ENCODE results near the gene TNFSF13B.
A peak's percentile ranks its signal among the peaks of the same experiment; 100 is the strongest.
"Not testable (repeated sequence)": the region's sequence is repeated elsewhere in the genome, so short reads cannot be mapped to it uniquely, and the experiment has no call there.

Gene TNFSF13B

DNA sequence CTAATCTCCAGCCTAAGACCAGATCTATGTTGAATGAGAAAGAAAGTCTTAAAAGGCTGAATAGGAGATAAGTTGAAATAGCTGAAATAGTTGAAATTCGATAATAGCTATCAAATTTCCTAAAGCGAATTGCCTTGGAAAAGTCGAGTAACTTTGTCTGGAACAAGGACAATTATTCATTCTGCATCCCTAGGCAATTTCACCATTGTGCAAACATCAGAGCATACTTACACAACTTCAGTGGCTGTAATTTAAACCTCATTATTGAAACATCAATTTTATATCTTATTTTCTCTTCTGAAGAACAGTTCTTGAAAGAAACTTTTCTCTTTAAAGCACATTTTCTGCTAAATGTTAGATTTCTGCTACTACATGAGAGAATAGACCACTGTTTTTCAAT, 13.6 kb downstream of the TNFSF13B start:
- no peak for FAIRE-seq

DNA sequence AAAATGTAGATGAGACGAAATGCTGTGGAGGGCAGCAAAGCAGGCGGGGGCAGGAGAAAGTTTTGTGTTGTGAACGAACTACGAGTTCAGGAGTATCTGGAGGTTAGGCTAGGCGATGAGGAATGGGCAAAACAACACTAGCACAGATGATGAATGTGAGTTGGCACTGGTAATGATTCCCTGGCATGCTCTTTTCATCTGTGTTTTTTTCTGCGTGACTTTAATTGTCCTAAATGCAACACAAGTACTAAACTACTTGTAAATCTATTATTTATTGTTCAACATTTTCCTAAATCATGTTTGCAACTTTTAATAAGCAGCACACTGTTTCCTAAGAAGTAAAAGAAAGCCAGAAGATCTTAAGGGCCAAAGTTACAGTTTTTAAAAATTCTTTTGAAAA, 19.2 kb downstream of the TNFSF13B start:
- FAIRE-seq, result no peak

DNA sequence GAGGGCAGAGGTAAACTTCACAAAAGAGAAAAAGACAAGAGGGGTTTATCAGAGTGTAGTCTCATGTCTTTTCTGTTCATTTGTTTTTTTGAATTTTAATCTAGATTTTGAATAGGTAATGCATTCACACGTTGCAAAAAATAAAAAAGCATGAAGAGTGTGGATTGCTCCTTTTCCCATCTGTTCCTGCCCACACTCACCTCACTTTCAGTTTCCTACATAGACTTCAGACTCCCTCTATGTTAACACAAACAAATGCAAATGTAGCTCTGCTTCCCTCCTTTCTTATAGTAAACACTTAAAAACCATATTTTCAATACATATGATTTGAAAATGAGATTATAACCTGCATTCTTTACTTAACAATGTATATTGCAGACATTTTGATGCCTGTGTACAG, 20.3 kb downstream of the TNFSF13B start:
- FAIRE-seq, result no peak

DNA sequence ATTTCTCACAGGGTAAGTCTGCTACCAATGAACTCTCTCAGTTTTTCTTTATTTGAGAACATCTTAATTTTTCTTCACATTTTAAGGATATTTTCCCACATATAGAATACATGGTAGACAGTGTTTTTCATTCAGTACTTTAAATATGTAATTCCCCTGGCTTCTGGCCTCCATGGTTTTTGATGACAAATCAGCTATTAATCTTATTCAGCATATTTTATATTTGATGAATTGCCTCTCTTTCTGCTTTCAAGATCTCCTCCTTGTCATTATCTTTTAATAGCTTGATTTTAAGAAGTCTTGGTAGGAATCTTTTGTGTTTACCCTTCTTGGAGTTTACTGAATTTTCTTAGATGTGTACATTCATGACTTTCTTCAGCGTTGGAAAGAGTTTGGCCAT, 27.6 kb downstream of the TNFSF13B start:
- no peak for FAIRE-seq

DNA sequence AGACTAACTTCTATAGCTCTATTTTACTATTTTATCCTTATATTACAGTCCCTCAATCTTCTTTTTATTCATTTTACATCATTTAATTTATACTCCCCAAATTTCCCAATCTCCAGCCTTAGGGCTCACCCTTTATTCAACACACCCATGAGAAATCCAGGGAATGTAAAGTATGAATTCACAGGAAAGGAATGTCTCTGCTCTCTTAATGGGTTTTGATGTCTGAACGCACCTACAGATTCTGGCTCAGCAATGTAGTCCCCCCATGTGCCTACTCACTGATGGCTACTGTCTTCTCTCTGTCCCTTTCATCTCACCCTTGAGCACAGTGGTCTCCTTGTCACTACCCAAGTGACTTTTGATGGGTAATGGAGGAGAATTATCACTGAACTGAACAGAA, 32.8 kb downstream of the TNFSF13B start:
- no peak for FAIRE-seq

DNA sequence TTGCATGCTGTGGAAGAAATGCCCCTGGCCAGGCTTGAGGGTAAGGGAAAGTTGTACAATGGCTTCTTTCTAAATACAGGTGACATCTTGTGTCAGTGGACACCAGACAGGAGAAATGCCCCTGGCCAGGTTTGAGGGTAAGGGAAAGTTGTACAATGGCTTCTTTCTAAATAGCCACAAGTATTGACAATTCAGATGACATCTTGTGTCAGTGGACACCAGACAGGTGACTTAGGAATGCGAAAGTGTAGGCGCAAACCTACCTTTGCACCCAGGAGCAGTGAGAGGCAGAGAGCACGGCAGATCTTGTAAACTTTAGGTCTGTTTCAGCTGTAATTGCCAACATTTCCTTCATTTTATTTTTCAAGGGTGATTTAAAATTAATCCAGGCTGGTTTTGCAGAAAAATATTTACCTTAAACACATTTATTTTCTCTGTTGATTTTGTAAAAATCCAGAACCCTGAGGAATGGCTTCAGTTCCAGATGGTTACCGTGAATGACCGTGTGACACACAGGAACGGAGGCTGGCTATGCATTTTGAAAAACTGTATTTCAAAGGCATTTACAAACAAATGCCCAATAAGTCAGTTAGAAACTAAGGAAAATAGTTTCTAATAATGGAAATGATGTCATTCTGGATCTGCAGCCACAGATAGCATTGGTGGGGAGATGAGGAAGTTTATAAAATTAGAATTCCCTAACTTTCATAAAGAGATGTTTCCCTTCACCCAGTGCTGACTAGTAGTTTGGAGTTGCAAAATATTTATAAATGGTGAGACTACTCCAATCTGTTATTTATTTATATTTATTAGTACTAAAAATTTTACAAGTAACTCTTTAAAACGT, 34.9 kb downstream of the TNFSF13B start:
- FAIRE-seq, result no peak

DNA sequence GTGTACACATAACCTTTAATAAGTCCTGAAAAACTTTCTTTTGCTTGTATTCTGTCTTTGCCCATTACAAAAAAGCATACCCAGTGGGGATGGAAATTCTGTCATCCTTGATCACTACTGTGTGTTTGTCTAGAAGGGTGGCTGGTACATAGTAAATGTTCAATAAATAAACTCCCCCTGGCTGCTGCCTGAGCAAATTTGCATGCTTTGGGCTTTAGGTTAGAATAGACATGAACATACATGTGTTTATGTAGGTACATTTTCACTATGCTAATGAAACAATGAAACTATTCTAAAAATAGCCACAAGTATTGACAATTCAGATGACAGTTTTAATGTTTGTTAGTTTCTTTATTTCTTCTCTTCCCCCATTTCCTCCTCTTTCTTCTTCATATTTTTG, 36.1 kb downstream of the TNFSF13B start:
- no peak for FAIRE-seq

DNA sequence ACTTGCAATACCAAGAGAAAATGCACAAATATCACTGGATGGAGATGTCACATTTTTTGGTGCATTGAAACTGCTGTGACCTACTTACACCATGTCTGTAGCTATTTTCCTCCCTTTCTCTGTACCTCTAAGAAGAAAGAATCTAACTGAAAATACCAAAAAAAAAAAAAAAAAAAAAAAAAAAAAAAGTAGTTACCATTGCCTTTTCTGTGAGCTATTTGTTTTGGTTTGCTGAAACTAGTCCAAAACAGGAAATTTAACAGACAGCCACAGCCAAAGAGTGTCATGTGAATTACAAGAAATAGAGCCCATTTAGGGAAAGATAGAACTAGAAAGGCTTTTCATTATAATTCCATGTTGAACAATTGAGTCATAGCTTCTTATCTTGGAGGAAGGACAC, 37.3 kb downstream of the TNFSF13B start:
- FAIRE-seq, result no peak

DNA sequence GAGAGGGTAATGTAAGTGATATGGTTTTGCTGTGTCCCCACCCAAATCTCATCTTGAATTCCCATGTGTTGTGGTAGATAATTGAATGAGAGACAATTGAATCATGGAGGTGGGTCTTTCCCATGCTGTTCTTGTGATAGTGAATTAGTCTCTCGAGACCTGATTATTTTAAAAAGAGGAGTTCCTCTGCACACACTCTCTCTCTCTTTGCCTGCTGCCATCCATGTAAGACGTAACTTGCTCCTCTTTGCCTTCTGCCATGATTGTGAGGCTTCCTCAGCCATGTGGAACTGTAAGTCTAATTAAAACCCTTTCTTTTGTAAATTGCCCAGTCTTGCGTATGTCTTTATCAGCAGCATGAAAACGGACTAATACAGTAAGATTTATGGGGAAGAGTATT, 42.1 kb downstream of the TNFSF13B start:
- FAIRE-seq, result not testable (repeated sequence)

DNA sequence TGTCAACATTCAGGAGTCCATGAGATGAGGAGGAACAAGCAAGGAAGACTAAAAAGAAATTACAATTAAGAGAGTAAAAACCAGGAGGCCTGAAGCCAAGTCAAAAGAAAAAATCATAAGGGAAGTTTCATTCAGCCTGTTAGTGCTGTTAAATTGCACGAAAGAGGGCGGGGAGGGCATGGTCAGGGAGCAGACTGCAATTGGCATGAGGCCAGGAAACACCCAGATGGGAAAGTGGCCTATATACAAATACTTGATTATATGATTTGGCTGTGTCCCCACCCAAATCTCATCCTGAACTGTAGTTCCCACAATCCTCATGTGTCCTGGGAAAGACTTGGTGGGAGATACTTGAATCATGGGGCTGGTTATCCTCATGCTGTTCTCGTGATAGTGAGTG, 43.9 kb downstream of the TNFSF13B start:
- no peak for FAIRE-seq

DNA sequence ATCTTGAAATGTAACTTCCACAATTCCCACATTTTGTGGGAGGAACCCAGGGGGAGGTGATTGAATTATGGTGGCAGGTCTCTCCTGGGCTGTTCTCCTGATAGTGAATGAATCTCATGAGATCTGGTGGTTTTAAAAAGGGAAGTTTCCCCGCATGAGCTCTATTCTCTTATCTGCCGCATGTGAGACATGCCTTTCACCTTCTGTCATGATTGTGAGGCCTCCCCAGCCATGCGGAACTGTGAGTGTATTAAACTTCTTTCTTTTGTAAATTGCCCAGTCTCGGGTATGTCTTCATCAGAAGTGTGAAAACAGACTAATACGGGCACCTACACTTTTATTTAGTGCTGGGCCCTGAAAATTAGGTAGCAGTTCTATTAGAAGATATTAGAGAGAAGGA, 45.8 kb downstream of the TNFSF13B start:
- FAIRE-seq, result no peak

DNA sequence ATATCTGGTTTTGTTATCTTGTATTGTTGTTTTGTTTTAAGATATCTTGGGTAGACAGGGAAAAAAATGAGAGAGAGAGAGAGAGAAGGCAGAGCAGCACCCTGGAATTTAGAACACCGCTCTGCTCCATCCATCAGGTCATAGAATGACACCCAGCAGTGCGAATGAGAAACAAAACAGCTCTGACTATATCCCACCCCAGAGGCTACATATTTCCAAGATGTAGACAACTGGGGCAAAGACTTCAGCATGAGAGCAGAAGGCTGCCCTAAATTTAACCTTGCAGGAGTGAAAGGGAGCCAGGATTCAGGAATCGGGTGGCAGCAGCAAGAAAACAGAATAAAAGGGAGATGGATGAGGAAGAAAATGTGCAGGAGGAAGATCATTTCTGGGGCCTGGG, 46.5 kb downstream of the TNFSF13B start:
- FAIRE-seq, result no peak

DNA sequence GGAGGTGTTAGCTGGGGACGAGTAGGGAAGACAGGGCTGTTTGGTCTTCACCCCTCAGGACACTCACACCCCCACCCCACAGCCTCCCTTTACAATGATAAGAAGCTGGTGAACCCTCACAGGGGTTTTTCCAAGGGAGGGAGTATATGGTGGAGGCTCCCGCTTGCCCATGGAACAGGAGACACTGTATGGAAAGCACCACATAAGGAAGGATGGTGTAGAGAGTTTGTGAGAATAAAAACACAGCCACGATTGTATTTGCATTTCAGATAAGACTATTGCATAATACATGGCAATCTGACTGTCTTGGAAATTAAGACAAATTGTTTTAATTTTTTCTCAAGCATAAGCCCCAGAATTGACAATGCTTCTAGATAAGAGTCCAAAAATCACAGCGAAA, 46.9 kb downstream of the TNFSF13B start:
- FAIRE-seq, result no peak

DNA sequence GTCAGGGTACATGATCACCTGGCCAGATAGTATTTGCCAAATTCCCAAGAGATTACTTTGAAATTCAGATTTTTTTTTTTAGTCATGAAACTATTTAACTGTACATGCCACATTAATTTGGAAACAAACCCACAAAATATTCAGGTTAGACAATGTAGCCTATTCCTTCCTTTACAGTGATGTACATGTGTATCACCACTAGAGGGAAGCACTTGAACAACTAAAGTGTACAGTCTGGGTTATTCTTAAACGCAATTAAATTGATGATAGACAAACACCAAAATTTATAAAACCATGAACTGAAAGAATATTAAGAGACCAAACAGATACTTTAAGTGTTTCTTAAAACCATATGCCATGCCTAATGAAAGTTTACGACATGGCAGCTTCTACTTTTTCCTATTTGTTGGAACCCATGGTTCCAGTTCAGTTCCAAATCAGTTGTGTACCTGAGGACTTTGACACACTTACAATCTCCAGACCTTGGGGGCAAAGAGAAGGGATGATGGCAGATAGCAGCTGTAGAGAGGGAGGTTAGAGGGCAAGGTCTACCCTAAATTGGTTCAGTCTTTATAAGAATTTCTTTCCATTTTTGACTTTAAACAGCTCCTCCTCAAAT, 52.8 kb downstream of the TNFSF13B start:
- peak; percentile 94 for FAIRE-seq

DNA sequence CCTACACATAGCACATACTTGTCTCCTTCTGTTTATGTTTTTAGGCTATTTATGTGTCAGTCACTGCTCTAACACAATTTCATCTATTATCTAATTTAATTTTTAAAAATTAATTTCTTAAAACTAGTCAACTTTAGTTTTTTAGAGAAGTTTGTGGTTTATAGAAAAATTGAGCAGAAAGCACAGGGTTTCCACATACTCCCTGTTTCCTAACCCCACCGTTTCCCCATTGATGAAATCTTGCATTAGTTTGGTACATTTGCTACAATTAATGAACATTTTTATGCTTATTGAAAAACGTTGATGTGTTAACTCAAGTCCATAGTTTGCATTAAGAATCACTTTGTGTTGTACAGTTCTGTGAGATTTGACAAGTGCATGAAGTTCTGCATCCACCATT, 53.5 kb downstream of the TNFSF13B start:
- no peak for FAIRE-seq

DNA sequence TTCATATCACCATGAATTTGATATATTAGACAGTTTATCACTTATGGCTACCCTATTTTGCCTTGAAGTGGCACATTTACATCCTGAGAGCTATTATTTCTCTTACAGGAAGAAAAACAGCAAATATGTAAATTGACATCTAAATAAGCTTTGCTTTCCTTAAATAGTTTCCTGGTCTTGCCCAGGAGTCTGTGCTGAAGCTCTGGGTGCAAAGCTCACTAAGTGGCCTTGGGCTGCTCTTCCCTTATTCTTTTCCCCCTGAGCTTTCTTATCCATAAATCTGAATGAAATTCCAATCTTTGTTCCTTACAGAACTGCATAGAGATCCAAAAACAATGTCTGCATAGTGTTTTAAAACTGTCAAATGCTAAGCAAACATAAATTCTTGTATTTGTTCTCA, 56.3 kb downstream of the TNFSF13B start:
- FAIRE-seq, result no peak

DNA sequence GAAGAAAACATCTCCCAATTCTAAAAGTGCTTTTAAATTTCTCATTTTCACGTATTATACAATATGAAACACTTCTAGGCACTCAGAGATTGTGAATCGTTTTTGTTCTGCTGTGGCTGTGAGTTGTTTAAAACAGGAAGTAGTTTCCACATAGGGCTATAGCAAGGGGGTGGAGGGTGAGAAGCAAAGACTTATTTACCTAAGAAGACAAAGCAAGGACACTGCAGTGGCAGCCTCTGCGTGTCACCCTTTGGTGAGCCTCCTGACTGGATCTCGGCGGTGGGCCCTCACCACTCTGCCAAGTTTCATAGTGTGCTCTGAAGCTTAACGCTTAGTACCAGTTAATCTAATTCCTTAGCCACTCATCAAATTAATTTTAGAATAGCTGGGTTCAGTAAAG, 56.8 kb downstream of the TNFSF13B start:
- no peak for FAIRE-seq

DNA sequence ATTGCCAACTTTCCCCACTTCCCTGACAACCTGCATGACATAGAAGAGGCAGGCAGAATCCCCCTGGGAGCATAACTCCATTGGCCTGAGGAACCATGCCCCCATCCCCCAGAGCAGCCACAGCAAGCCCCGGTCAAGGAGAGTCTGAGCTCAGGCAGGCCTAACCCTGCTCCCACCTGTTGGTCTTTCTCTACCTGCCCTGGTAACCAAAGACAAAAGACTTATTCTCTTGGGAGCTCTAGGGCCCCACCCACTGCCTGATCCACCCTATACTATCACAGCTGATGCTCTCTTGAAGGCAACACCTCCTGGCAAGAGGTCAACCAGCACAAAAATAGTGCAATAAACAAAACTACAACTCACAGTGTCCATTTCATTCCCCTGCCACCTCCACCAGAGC, 59.3 kb downstream of the TNFSF13B start:
- FAIRE-seq, result no peak

DNA sequence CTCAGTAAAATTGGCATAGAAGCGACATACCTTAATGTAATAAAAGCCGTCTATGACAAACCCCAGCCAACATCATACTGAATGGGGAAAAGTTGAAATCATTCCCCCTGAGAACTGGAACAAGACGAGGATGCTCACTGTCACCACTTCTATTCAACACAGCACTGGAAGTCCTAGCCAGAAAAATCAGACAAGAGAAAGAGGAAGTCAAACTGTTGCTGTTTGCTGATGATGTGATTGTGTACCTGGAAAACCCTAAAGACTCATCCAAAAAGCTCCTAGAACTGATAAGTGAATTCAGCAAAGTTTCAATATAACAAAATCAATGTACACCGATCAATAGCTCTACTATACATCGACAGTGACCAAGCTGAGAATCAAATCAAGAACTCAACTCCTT, 63.3 kb downstream of the TNFSF13B start:
- no peak for FAIRE-seq

DNA sequence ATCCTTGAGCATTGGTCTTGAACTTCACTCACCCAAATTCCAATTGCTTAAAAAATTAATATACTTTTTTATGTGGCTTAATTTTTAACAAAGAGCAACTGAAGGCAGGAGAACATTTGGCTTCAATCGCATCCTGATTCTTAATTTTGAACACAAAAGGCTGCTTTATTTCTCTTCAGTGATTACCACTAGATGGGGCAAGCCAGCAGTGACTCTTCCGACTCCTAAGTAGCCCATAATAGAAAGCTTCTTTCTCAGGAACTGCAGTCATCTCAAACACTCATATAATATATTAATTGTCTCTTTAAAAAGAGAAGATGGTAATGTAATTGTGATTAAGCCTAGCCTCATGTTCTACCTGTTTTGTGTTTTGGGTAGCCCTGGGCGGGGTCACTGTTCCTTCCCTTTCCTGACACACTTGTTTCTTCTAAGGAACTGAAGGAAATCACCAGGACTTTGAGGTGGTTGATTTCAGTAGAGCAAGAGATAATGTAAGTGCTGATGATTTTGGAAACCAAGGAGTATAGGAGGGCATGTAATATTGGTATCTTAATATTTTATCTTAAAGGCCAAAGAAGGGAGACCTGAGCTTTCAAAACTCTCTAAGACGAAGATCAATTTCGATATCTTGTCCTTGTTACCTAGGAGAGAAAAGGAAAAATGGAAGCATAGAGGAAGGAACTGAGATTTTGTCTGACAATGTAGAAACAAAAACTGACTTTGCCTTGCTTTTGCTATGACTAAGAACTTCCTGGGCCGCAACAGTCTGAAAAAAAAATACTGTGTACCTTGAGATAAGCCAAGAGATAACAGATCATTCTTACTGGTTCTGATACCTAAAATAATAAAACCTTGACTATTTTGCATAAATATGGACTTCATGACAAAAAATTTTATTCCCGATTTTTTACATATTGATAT, 73.1 kb downstream of the TNFSF13B start:
- FAIRE-seq, result no peak

DNA sequence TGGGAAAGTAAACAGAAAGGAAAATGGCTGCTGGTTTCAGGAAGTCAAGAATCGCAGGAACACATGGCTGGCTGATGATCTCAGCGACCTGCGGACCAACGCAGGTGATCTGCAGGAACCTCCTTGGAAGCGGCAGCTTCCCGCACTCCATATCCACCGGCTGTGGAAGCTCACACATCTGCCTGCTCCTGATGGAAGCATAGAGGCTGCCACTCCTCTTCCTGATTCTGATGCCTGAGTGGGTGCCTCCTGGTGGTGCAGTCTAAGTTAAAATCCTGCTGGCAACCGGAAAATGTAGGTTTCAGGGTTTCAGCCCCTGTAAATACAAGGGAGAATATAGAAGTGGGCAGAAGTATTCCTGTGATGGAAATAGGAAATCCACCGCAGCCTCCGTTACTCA, 75.5 kb downstream of the TNFSF13B start:
- no peak for FAIRE-seq

DNA sequence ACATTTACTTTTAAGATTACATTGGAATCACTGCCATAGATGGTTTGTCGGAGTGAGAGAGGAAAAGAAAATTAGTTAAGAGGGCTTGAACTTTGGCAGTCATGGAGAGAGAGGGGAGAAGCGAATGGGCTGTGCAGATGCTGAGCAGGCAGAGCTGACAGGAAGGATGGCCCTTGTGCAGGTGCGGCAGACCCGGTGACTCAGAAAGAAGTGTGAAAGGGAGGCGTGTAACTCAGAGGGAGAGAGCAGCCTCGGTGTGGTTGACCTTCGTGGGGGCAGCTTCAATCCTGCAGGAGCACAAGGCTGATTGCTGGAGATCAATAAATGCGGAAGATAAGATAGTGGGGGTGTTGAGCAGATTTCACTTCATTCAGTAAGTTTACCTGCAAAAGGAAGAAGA, 76.9 kb downstream of the TNFSF13B start:
- no peak for FAIRE-seq

DNA sequence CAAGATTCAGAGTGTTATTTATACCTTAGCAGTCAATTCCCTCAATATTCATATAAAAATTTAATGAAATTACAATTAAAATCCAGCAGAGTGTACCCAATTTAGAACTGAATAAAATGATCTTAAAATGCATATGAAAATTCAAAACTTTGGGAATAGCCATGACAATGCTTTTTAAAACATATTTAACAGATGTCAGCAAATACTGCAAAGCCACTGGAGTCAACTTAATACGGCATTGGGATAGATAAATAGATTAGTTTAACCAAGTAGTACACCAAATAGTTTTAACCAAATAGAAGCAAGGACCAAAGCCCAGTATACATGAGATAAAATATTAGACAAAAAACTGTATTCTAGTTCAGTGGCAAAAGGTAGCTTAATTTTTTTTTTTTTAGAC, 79.8 kb downstream of the TNFSF13B start:
- FAIRE-seq, result no peak

DNA sequence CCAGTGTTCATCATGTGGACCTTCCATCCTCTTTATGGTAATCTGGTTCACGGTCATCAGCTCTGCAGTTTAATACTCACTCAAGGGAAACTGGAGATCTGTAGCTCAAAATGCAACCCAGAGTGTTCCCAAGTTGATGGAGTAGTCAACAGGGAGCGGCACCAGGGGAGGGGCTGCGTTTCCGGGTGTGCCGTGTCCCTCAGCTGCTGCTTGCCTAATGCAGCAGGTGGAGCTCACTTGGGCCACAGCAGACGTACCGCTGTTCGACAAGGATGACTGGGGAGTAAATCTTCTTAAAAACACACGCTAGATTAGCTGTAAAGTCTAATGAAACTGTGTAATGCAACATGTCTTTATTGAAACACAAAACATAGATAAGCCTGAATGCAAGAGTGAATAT, 81.1 kb downstream of the TNFSF13B start:
- FAIRE-seq, result no peak
